Fibroblast of villous mesenchyme (primary cell): ENCODE measurements around the gene IFI27L2. TPM values are rescaled to one million over a fixed set of nuclear protein-coding genes. Genes with fewer than 3 reads are reported as not detected.
A peak's percentile ranks its signal among the peaks of the same experiment; 100 is the strongest.

Experiments used
- DNase-seq: peaks from one replicate; pipeline ENCODE4 v3.0.0-alpha.2; 2010; ENCODE audit warnings: low read depth
- H3K4me3 ChIP-seq: 2 replicates; pipeline ENCODE4 v1.5.1; 2011; ENCODE audit warnings: low read depth, mild to moderate bottlenecking, low read length
- CTCF ChIP-seq: IDR thresholded peaks from 2 replicates; pipeline ENCODE4 v1.5.1; 2012; ENCODE audit warnings: low read depth, mild to moderate bottlenecking, low read length; ENCODE audit not compliant: insufficient read depth
- total RNA-seq: library from RNA; depleted of rRNA; stranded (reverse); fragments of >200 nt; gene quantifications from 2 replicates; pipeline ENCODE4 v1.2.3, GENCODE V29; 2012

Gene IFI27L2
- total RNA-seq, 1 donor = 94.1 TPM

GRCh38 chr14:94110552-94111181, 18.7 kb downstream of the IFI27L2 start, which contains the start of gene IFI27:
Gene IFI27, plus strand, starts transcription at chr14:94110736.
- peak within 1 kb of the TSS; percentile 36 for H3K4me3 ChIP-seq
- no peak for TF ChIP-seq CTCF
- DNase-seq = peak; percentile 82

- TF ChIP-seq CTCF = no peak
- H3K4me3 ChIP-seq = no peak overlapping the region
- DNase-seq = no peak
Measured at GRCh38 chr14:94109915-94110250, 19.5 kb downstream of the IFI27L2 start.

- no peak for TF ChIP-seq CTCF
- DNase-seq = no peak
- no peak overlapping the region for H3K4me3 ChIP-seq
Measured at GRCh38 chr14:94104731-94105130, 24.7 kb downstream of the IFI27L2 start.

DNA sequence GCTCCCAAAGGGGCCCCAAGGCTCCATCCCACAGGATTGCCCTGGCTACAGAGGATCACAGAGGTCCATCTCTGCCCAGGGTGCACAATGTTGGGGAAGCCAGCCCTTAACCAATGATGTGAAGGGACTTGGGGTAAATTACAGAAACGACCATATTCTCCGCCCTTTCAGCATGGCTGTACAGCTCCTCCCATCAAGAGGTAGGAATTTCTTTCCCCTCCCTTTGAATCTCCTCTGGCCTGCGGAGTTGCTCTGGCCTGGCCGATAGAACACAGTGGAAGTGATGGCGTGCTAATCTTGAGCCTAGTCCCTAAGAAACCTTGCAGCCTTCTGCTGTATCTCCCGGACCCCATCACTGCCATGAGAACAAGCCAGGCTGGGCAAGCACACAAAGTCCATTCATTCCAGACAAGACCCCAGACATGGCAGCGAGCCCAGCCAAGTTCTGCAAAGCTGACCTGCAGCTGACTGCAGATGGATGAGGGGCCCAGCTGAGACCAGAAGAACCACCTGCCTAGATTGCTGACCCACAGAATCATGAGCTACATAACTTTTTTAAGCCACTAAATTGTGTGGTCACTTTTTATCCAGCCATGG, 25.8 kb downstream of the IFI27L2 start:
- no peak overlapping the region for H3K4me3 ChIP-seq
- DNase-seq = no peak
- TF ChIP-seq CTCF = no peak

GRCh38 chr14:94102768-94103482, 26.5 kb downstream of the IFI27L2 start:
- no peak for DNase-seq
- TF ChIP-seq CTCF = no peak
- no peak overlapping the region for H3K4me3 ChIP-seq

- no peak overlapping the region for H3K4me3 ChIP-seq
- DNase-seq = no peak
- no peak for TF ChIP-seq CTCF
Measured at GRCh38 chr14:94101748-94102147, 27.7 kb downstream of the IFI27L2 start.
